GM06990 (cell line): ENCODE data around the gene DPH2.

Experiments used
- DNase-seq: peaks from one replicate; pipeline ENCODE4 v3.0.0-alpha.2; 2011; ENCODE audit not compliant: insufficient read length; ENCODE audit errors: extremely low read depth
- H3K27me3 ChIP-seq: replicated peaks from 2 replicates; pipeline ENCODE4 v1.6.0; 2011; ENCODE audit warnings: low read length; ENCODE audit not compliant: control insufficient read depth, insufficient read depth
- H3K36me3 ChIP-seq: 2 replicates; pipeline ENCODE4 v1.5.1; 2011; ENCODE audit warnings: low read length; ENCODE audit not compliant: control insufficient read depth, insufficient read depth
- H3K4me3 ChIP-seq: replicated peaks from 2 replicates; pipeline ENCODE4 v1.5.1; 2011; ENCODE audit warnings: low read depth, mild to moderate bottlenecking, control low read depth, low read length
- TF ChIP-seq, protein P1 (sequence below): IDR thresholded peaks from 2 replicates; pipeline ENCODE4 v1.5.1; 2011; ENCODE audit warnings: low read length, control low read depth, mild to moderate bottlenecking, inconsistent platforms; ENCODE audit not compliant: insufficient read depth, poor library complexity, severe bottlenecking

DPH2 gene

DNA sequence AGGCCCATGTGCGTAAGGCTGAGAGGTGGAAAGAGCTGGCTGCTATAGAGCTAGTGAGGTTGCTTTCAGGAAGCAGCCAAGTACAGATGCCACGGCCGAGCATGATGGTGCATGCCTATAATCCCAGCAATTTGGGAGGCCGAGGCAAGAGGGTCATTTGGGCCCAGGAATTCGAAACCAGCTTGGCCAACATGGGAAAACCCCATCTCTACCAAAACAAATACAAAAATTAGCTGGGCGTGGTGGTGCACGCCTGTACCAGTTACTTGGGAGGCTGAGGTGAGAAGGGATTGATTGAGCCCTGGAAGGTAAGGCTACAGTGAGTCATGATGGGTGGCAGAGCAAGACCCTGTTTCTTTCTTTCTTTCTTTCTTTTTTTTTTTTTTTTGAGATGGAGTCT lies 24.3 kb downstream of the DPH2 start:
- H3K4me3 ChIP-seq = no peak overlapping the region
- TF ChIP-seq, protein P1, sequence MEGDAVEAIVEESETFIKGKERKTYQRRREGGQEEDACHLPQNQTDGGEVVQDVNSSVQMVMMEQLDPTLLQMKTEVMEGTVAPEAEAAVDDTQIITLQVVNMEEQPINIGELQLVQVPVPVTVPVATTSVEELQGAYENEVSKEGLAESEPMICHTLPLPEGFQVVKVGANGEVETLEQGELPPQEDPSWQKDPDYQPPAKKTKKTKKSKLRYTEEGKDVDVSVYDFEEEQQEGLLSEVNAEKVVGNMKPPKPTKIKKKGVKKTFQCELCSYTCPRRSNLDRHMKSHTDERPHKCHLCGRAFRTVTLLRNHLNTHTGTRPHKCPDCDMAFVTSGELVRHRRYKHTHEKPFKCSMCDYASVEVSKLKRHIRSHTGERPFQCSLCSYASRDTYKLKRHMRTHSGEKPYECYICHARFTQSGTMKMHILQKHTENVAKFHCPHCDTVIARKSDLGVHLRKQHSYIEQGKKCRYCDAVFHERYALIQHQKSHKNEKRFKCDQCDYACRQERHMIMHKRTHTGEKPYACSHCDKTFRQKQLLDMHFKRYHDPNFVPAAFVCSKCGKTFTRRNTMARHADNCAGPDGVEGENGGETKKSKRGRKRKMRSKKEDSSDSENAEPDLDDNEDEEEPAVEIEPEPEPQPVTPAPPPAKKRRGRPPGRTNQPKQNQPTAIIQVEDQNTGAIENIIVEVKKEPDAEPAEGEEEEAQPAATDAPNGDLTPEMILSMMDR = no peak
- DNase-seq = no peak
- H3K27me3 ChIP-seq = no peaks in the 10 kb centered on the region
- no peaks in the 10 kb centered on the region for H3K36me3 ChIP-seq

DNA sequence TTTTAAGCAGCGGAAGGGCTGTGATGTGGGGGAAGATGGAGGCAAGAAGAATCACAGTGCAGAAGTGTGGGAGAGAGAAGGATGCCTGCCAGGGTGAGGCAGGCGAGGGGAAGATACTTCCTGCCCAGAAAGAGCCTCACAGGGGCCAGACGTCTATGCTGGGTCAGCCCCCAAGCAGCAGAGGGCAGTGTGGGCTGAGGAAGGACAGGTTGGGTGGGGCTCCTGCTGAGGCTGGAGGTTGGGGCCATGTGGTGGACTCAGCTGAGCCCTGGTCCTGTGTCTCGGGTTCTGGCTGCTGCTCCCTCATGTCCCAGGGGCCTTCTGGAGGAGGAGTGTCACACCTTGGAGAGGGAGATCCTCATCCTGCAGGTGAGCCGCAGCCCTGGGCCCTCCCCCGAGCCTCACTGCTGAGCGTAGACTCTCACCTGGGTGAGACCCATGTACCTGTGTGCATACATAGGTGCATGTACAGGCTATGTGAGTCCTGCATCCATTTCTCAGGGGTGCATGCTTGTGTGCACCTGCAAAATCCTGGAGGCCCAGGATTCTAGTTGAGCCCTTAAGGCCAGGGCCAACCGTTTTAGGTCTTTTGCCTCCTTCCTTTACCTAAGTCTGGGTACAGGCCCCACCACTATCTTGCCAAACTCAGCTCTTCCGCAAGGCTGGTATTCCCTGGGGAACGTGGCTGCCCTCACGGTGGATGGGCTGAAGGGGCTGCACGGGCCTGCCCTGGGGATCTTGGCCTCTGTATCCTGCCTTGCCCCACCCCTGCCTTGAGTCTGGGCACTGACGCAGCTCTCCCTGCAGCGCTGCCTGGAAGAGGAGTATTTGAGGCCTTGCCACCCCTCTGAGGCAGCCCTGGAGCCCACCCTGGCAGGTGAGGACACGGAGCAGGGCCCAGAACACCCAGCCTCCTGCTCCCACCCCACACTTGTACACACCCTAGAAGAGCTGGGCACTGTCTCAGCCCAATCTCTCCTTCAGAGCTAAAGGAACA lies 25.3 kb downstream of the DPH2 start:
- H3K27me3 ChIP-seq = no peaks in the 10 kb centered on the region
- H3K36me3 ChIP-seq = no peaks in the 10 kb centered on the region
- TF ChIP-seq, protein P1 = peak; percentile 49
- no peak overlapping the region for H3K4me3 ChIP-seq
- no peak for DNase-seq

DNA sequence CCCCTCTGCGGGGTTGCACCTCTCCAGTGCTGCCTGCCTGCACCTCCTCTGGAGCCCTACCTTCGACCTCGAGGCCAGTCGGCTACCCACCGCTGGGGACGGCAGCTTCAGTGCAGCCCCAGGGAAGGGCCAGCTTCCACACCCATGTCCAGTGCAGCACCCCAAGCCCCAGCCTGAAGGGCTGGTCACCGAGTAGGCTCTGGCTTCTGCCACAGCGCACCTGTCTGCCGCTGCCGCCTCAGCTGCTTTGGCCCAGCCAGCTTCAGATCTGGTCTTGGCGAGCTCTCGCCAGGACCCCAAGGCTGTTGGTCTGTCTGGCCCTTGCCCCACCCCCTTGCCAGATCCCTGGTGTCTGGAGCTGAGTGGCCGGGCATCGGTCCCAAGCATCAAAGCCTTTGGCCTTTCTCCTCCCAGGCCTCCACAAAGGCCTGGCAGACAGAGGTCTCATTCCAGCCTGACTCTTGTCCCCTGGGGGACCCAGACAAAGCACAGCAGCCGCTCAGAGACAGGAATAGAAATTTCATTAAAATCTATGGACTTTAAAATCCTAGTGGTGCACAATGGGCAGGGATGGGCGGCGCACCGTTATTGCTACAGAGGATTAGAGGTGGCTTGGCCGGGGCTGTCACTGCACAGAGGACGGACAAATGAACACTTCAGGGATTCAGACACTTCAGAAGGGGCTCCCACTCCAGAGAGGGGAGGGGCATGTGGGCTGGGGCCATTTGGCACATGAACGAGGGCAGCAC lies 26.3 kb downstream of the DPH2 start:
- Histone ChIP-seq H3K36me3 (no peaks in the 10 kb centered on the region), H3K27me3 (no peaks in the 10 kb centered on the region), H3K4me3 (no peak overlapping the region)
- TF ChIP-seq, protein P1 = no peak
- no peak for DNase-seq

DNA sequence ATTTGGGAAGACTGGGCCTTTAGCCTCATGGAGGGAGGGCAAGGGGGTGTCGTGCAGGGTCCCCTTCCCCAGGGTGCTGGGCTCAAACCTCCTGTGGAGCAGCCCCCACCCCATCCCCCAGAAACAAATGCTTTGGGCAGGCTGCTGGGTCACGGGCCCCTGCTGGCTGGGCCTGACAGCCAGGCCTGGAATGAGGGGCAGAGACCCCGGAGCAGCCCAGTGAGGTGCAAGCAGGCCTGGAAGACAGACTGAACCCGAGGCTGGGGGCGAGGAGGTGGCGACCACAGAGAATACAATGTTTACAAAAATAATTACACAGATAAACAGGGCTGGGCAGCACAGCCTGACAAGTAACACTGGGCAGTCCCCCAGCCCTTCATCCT lies 26.9 kb downstream of the DPH2 start:
- no peak overlapping the region for H3K4me3 ChIP-seq
- no peaks in the 10 kb centered on the region for H3K27me3 ChIP-seq
- TF ChIP-seq, protein P1 = no peak
- DNase-seq = no peak
- no peaks in the 10 kb centered on the region for H3K36me3 ChIP-seq

DNA sequence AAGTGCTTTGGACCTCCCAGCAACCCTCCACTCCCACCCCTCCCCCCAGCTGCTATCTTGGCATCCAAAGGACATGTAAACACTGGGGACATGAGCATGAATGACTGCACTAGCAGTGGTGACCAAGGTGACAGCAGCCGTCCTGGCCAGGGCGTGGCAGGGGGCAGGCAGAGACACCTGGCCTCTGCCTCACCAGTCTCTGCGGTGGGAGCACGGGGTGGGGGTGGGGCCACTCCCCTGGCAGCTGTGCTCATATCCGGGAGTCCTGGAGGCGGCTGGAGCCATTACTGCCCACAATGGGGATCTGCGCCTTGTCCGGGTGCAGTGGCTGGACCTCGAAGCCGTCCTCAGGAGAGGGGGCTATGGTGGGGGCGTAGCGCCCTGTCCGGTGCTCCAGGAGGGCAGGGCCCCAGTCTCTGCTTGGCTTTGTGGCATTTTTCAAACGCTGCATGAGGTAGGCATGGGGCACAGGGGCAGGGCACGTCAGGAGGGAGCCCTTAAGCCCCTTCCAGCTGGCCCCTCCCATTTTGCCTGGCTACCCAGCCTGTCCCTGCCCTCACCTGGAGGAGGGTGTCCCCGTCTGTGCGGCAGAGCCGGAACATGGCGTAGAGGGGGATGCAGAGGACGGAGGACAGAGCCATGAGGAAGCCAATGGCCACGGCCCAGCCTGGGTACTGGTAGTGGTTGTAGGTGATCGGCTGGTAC lies 27.6 kb downstream of the DPH2 start:
- Histone ChIP-seq H3K27me3 (no peaks in the 10 kb centered on the region), H3K36me3 (no peaks in the 10 kb centered on the region), H3K4me3 (no peak overlapping the region)
- no peak for DNase-seq
- TF ChIP-seq, protein P1 = no peak
